ENCODE results near the gene CBFA2T3.
A peak's percentile ranks its signal among the peaks of the same experiment; 100 is the strongest.
"Not testable (repeated sequence)": the region's sequence is repeated elsewhere in the genome, so short reads cannot be mapped to it uniquely, and the experiment has no call there.

Gene CBFA2T3

GRCh38 chr16:89012622-89012995 is 35.6 kb upstream of the CBFA2T3 start:
- no peak for DNase-seq

- no peak for DNase-seq
Observed at GRCh38 chr16:89011909-89012621, 35.1 kb upstream of the CBFA2T3 start.

- DNase-seq: no peak
Observed at GRCh38 chr16:89010210-89010925, 33.4 kb upstream of the CBFA2T3 start.

- peak; percentile 11 for DNase-seq
Observed at GRCh38 chr16:89009343-89010209, 32.6 kb upstream of the CBFA2T3 start.

GRCh38 chr16:89008796-89009195 is 31.8 kb upstream of the CBFA2T3 start:
- not testable (repeated sequence) for DNase-seq

GRCh38 chr16:89007371-89008249 is 30.6 kb upstream of the CBFA2T3 start:
- DNase-seq: no peak

- no peak for DNase-seq
Observed at GRCh38 chr16:89006036-89006752, 29.2 kb upstream of the CBFA2T3 start.

- DNase-seq: no peak
Observed at GRCh38 chr16:89005201-89006035, 28.4 kb upstream of the CBFA2T3 start.

- no peak for DNase-seq
Observed at GRCh38 chr16:89004209-89004831, 27.3 kb upstream of the CBFA2T3 start.

- DNase-seq: no peak
Observed at GRCh38 chr16:89003831-89004208, 26.8 kb upstream of the CBFA2T3 start.

- no peak for DNase-seq
Observed at GRCh38 chr16:89002851-89003830, 26.1 kb upstream of the CBFA2T3 start.

GRCh38 chr16:89002081-89002480 is 25.1 kb upstream of the CBFA2T3 start:
- not testable (repeated sequence) for DNase-seq

- peak; percentile 7 for DNase-seq
Observed at GRCh38 chr16:89001117-89002027, 24.4 kb upstream of the CBFA2T3 start.

- DNase-seq: no peak
Observed at GRCh38 chr16:89000207-89000959, 23.4 kb upstream of the CBFA2T3 start.

GRCh38 chr16:88999457-89000206 is 22.6 kb upstream of the CBFA2T3 start:
- no peak for DNase-seq
